ENCODE data around the gene BCL10. TPM values are rescaled to one million over a fixed set of nuclear protein-coding genes. Genes with fewer than 3 reads are reported as not detected.

BCL10 gene
- total and polyA plus RNA-seq, 7 experiments from 2014 or later = 17.4 to 53.0 (median 33.1) TPM

GRCh38 chr1:85313888-85314696, 37.7 kb upstream of the BCL10 start:
- peaks cover 0 to 3% of the 10 kb centered on the region in 2 donors for H3K27me3 ChIP-seq (ENCODE audit: control insufficient read depth in 2 of 2, insufficient read depth in 2 of 2, low read length in 2 of 2)
- Mint-ChIP-seq H3K4me3 (no peak overlapping the region), H3K27ac (no peak overlapping the region), H3K27me3 (peaks cover 43 to 66% (median 51%) of the 10 kb centered on the region in 5 donors), H3K4me1 (no peaks in the 10 kb centered on the region), H3K9me3 (no peaks in the 10 kb centered on the region), H3K36me3 (no peaks in the 10 kb centered on the region)
- H3K36me3 ChIP-seq (ENCODE audit: control insufficient read depth in 2 of 3, insufficient read depth in 3 of 3, low read length in 3 of 3) = no peaks in the 10 kb centered on the region
- no peaks in the 10 kb centered on the region for H3K4me1 ChIP-seq (ENCODE audit: control insufficient read depth in 2 of 2, insufficient read depth in 2 of 2, low read length in 2 of 2)
- no peaks in the 10 kb centered on the region for H3K9me3 ChIP-seq (ENCODE audit: control insufficient read depth in 2 of 3, low read length in 3 of 3)
- no peak overlapping the region for H3K27ac ChIP-seq (ENCODE audit: low read depth, low read length)
- H3K4me3 ChIP-seq (ENCODE audit: low read length) = no peak overlapping the region
- intact Hi-C loops (cut with micrococcal nuclease) = no loop called here
- CTCF ChIA-PET = no interaction called here
- ATAC-seq (no peak), DNase-seq (no peak)
- POLR2A ChIA-PET = no interaction called here

GRCh38 chr1:85311818-85312217, 35.4 kb upstream of the BCL10 start:
- no peak overlapping the region for H3K4me3 Mint-ChIP-seq
- ChIA-PET CTCF (no interaction called here), POLR2A (no interaction called here)
- H3K27me3 Mint-ChIP-seq = peaks cover 39 to 63% (median 52%) of the 10 kb centered on the region in 5 donors
- Histone ChIP-seq H3K4me3 (ENCODE audit: low read length) (no peak overlapping the region), H3K27me3 (ENCODE audit: control insufficient read depth in 2 of 2, insufficient read depth in 2 of 2, low read length in 2 of 2) (no peaks in the 10 kb centered on the region), H3K36me3 (ENCODE audit: control insufficient read depth in 2 of 3, insufficient read depth in 3 of 3, low read length in 3 of 3) (no peaks in the 10 kb centered on the region), H3K27ac (ENCODE audit: low read depth, low read length) (no peak overlapping the region), H3K9me3 (ENCODE audit: control insufficient read depth in 2 of 3, low read length in 3 of 3) (no peaks in the 10 kb centered on the region), H3K4me1 (ENCODE audit: control insufficient read depth in 2 of 2, insufficient read depth in 2 of 2, low read length in 2 of 2) (no peaks in the 10 kb centered on the region)
- DNase-seq (no peak), ATAC-seq (no peak)
- intact Hi-C loops (cut with micrococcal nuclease) = no loop called here
- peaks cover 0 to 10% (median 4%) of the 10 kb centered on the region in 7 donors for H3K4me1 Mint-ChIP-seq
- no peaks in the 10 kb centered on the region for H3K9me3 Mint-ChIP-seq
- H3K27ac Mint-ChIP-seq = no peak overlapping the region
- H3K36me3 Mint-ChIP-seq = no peaks in the 10 kb centered on the region

GRCh38 chr1:85308833-85309350, 32.5 kb upstream of the BCL10 start:
- Mint-ChIP-seq H3K4me1 (peaks cover 0 to 10% (median 4%) of the 10 kb centered on the region in 7 donors), H3K27me3 (peaks cover 27 to 60% (median 43%) of the 10 kb centered on the region in 5 donors), H3K36me3 (no peaks in the 10 kb centered on the region), H3K27ac (no peak overlapping the region), H3K9me3 (no peaks in the 10 kb centered on the region), H3K4me3 (peak overlapping the region in 2 of 10 donors; percentile 69 to 77)
- intact Hi-C loops (cut with micrococcal nuclease) = loop anchor here (1.0 to 10.0 kb wide), 6 partner anchors 32 to 1376 kb away; partner anchors contain the start of gene CCN1 (in 2 of the 2)
- Histone ChIP-seq H3K27ac (ENCODE audit: low read depth, low read length) (no peak overlapping the region), H3K27me3 (ENCODE audit: control insufficient read depth in 2 of 2, insufficient read depth in 2 of 2, low read length in 2 of 2) (no peaks in the 10 kb centered on the region), H3K9me3 (ENCODE audit: control insufficient read depth in 2 of 3, low read length in 3 of 3) (no peaks in the 10 kb centered on the region), H3K4me3 (ENCODE audit: low read length) (no peak overlapping the region), H3K36me3 (ENCODE audit: control insufficient read depth in 2 of 3, insufficient read depth in 3 of 3, low read length in 3 of 3) (no peaks in the 10 kb centered on the region), H3K4me1 (ENCODE audit: control insufficient read depth in 2 of 2, insufficient read depth in 2 of 2, low read length in 2 of 2) (no peaks in the 10 kb centered on the region)
- ChIA-PET POLR2A (no interaction called here), CTCF (interaction anchor here (1.0 kb wide), 1 partner anchor 15 kb away, joined by 3 read pairs; no protein-coding TSS in a partner anchor)
- ATAC-seq (no peak), DNase-seq (no peak)

GRCh38 chr1:85307987-85308832, 31.8 kb upstream of the BCL10 start:
- no peaks in the 10 kb centered on the region for H3K36me3 Mint-ChIP-seq
- peaks cover 24 to 62% (median 39%) of the 10 kb centered on the region in 5 donors for H3K27me3 Mint-ChIP-seq
- Histone ChIP-seq H3K36me3 (ENCODE audit: control insufficient read depth in 2 of 3, insufficient read depth in 3 of 3, low read length in 3 of 3) (no peaks in the 10 kb centered on the region), H3K27ac (ENCODE audit: low read depth, low read length) (no peak overlapping the region), H3K27me3 (ENCODE audit: control insufficient read depth in 2 of 2, insufficient read depth in 2 of 2, low read length in 2 of 2) (no peaks in the 10 kb centered on the region), H3K9me3 (ENCODE audit: control insufficient read depth in 2 of 3, low read length in 3 of 3) (no peaks in the 10 kb centered on the region), H3K4me1 (ENCODE audit: control insufficient read depth in 2 of 2, insufficient read depth in 2 of 2, low read length in 2 of 2) (no peaks in the 10 kb centered on the region), H3K4me3 (ENCODE audit: low read length) (no peak overlapping the region)
- ATAC-seq (peak; percentile 83), DNase-seq (peak in 7 of 9 donors; percentile 26 to 49 (median 35))
- H3K9me3 Mint-ChIP-seq = no peaks in the 10 kb centered on the region
- ChIA-PET CTCF (interaction anchor here (0.9 to 1.1 kb wide), 3 partner anchors 13 to 47 kb away, joined by 3 to 4 read pairs (median 3); no protein-coding TSS in a partner anchor), POLR2A (no interaction called here)
- H3K4me3 Mint-ChIP-seq = peak overlapping the region in 9 of 10 donors; percentile 12 to 77 (median 60)
- H3K4me1 Mint-ChIP-seq = peaks cover 0 to 10% (median 4%) of the 10 kb centered on the region in 7 donors
- no peak overlapping the region for H3K27ac Mint-ChIP-seq
- intact Hi-C loops (cut with micrococcal nuclease) = loop anchor here (1.0 to 10.0 kb wide), 6 partner anchors 31 to 1377 kb away; partner anchors contain the start of gene CCN1 (in 2 of the 2)

GRCh38 chr1:85306236-85306635, 29.8 kb upstream of the BCL10 start:
- CTCF ChIA-PET = no interaction called here
- POLR2A ChIA-PET = no interaction called here

GRCh38 chr1:85303440-85304162, 27.2 kb upstream of the BCL10 start:
- CTCF ChIA-PET = no interaction called here
- Histone ChIP-seq H3K9me3 (ENCODE audit: control insufficient read depth in 2 of 3, low read length in 3 of 3) (no peaks in the 10 kb centered on the region), H3K36me3 (ENCODE audit: control insufficient read depth in 2 of 3, insufficient read depth in 3 of 3, low read length in 3 of 3) (no peaks in the 10 kb centered on the region), H3K27me3 (ENCODE audit: control insufficient read depth in 2 of 2, insufficient read depth in 2 of 2, low read length in 2 of 2) (no peaks in the 10 kb centered on the region), H3K27ac (ENCODE audit: low read depth, low read length) (no peak overlapping the region), H3K4me3 (ENCODE audit: low read length) (no peak overlapping the region), H3K4me1 (ENCODE audit: control insufficient read depth in 2 of 2, insufficient read depth in 2 of 2, low read length in 2 of 2) (peaks cover 0 to 6% of the 10 kb centered on the region in 2 donors)
- Mint-ChIP-seq H3K27me3 (peaks cover 5 to 63% (median 8%) of the 10 kb centered on the region in 5 donors), H3K9me3 (no peaks in the 10 kb centered on the region), H3K4me1 (peaks cover 0 to 9% (median 4%) of the 10 kb centered on the region in 7 donors), H3K27ac (peak overlapping the region in 1 of 9 donors; percentile 22), H3K4me3 (no peak overlapping the region), H3K36me3 (no peaks in the 10 kb centered on the region)
- no peak for DNase-seq
- POLR2A ChIA-PET = no interaction called here
- no peak for ATAC-seq
- intact Hi-C loops (cut with micrococcal nuclease) = loop anchor here in 1 of 2 donors (10.0 kb wide), 1 partner anchor 1381 kb away; no protein-coding TSS in a partner anchor

More at GRCh38 chr1:85306236-85306635, 29.8 kb upstream of the BCL10 start:
- H3K27me3 ChIP-seq (ENCODE audit: control insufficient read depth in 2 of 2, insufficient read depth in 2 of 2, low read length in 2 of 2) = no peaks in the 10 kb centered on the region
- Mint-ChIP-seq H3K4me3 (no peak overlapping the region), H3K9me3 (no peaks in the 10 kb centered on the region), H3K4me1 (peaks cover 0 to 10% (median 4%) of the 10 kb centered on the region in 7 donors), H3K27me3 (peaks cover 18 to 70% (median 27%) of the 10 kb centered on the region in 5 donors), H3K27ac (no peak overlapping the region), H3K36me3 (no peaks in the 10 kb centered on the region)
- H3K9me3 ChIP-seq (ENCODE audit: control insufficient read depth in 2 of 3, low read length in 3 of 3) = no peaks in the 10 kb centered on the region
- H3K36me3 ChIP-seq (ENCODE audit: control insufficient read depth in 2 of 3, insufficient read depth in 3 of 3, low read length in 3 of 3) = no peaks in the 10 kb centered on the region
- ATAC-seq (no peak), DNase-seq (no peak)
- no peak overlapping the region for H3K27ac ChIP-seq (ENCODE audit: low read depth, low read length)
- no peak overlapping the region for H3K4me3 ChIP-seq (ENCODE audit: low read length)
- intact Hi-C loops (cut with micrococcal nuclease) = loop anchor here in 1 of 2 donors (5.0 to 10.0 kb wide), 2 partner anchors 276 to 1379 kb away; partner anchors contain the start of gene CCN1
- no peaks in the 10 kb centered on the region for H3K4me1 ChIP-seq (ENCODE audit: control insufficient read depth in 2 of 2, insufficient read depth in 2 of 2, low read length in 2 of 2)
